ENCODE results near the gene RAPSN.

RAPSN gene

GRCh38 chr11:47440054-47440476 lies 8.9 kb downstream of the RAPSN start:
- CTCF ChIA-PET, result interaction anchor here (1.3 to 1.7 kb wide), 2 partner anchors 12 to 14 kb away, joined by 3 to 7 read pairs; no protein-coding TSS in a partner anchor
- DNase-seq (ENCODE audit: extremely low spot score), result no peak
- TF ChIP-seq CTCF (IDR thresholded peaks at IDR 0.05; ENCODE audit: control extremely low read depth, extremely low read depth, low read depth, missing control alignments), result no peak
- POLR2A ChIA-PET, result interaction anchor here (0.7 kb wide), 1 partner anchor 1762 kb away, joined by 7 read pairs; no protein-coding TSS in a partner anchor

- ChIA-PET CTCF (interaction anchor here (1.1 to 1.2 kb wide), 2 partner anchors 15 to 27 kb away, joined by 3 to 4 read pairs; no protein-coding TSS in a partner anchor), POLR2A (no interaction called here)
- no peak for TF ChIP-seq CTCF (IDR thresholded peaks at IDR 0.05; ENCODE audit: control extremely low read depth, extremely low read depth, low read depth, missing control alignments)
- DNase-seq (ENCODE audit: extremely low spot score), result no peak
Measured at GRCh38 chr11:47438721-47439120, 10.2 kb downstream of the RAPSN start.

- ChIA-PET CTCF (interaction anchor here (0.7 to 1.2 kb wide), 2 partner anchors 11 to 16 kb away, joined by 3 read pairs; partner anchors contain the start of gene PSMC3), POLR2A (no interaction called here)
- no peak for DNase-seq (ENCODE audit: extremely low spot score)
- TF ChIP-seq CTCF (IDR thresholded peaks at IDR 0.05; ENCODE audit: control extremely low read depth, extremely low read depth, low read depth, missing control alignments), result no peak
Measured at GRCh38 chr11:47437746-47438418, 11.1 kb downstream of the RAPSN start.

DNA sequence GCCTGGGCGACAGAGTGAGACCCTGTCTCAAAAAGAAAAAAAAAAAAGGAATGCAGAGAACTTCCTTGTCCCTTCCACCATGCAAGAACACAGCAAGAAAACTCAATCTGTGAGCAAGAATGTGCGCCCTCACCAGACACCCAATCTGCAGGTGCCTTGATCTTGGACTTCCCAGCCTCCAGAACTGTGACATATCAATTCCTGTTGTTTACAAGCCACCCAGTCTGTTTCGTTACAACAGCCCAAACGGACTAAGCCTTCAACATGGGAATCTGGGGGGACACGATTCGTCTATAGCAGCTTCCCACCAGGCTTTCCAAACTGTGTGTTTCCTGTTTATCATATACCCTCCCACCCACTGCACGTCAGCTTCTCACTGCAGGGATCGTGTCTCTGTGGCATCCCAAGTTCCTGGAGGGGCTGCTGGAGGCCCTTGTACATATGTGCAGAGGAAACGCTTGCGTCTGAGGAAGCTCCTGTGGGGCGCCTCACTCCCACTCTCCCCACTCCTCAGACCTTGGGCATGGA lies 11.7 kb downstream of the RAPSN start:
- CTCF ChIA-PET, result interaction anchor here (0.7 to 1.2 kb wide), 2 partner anchors 11 to 17 kb away, joined by 3 read pairs; partner anchors contain the start of gene PSMC3
- no peak for TF ChIP-seq CTCF (IDR thresholded peaks at IDR 0.05; ENCODE audit: control extremely low read depth, extremely low read depth, low read depth, missing control alignments)
- no peak for DNase-seq (ENCODE audit: extremely low spot score)
- POLR2A ChIA-PET, result no interaction called here

DNA sequence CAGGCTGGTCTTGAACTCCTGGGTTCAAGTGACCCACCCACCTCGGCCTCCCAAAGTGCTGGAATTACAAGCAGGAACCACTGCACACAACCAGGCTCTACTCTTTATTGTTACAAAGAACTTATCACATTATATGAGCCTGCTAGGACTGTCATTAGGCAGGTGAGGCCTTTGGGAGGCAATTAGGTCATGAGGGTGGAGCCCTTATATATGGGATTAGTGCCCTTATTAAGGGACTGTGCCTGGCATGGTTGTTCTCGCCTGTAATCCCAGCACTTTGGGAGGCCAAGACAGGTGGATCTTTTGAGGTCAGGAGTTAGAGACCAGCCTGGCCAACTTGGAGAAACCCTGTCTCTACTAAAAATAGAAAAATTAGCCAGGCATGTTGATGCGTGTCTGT lies 12.2 kb downstream of the RAPSN start:
- ChIA-PET CTCF (no interaction called here), POLR2A (no interaction called here)
- no peak for DNase-seq (ENCODE audit: extremely low spot score)
- no peak for TF ChIP-seq CTCF (IDR thresholded peaks at IDR 0.05; ENCODE audit: control extremely low read depth, extremely low read depth, low read depth, missing control alignments)

GRCh38 chr11:47435687-47436086 lies 13.2 kb downstream of the RAPSN start:
- no peak for TF ChIP-seq CTCF (IDR thresholded peaks at IDR 0.05; ENCODE audit: control extremely low read depth, extremely low read depth, low read depth, missing control alignments)
- ChIA-PET CTCF (no interaction called here), POLR2A (no interaction called here)
- no peak for DNase-seq (ENCODE audit: extremely low spot score)
